GM21576 (cell line): ENCODE measurements around the gene CMYA5.

ENCODE experiments used
- ATAC-seq: cut with Tn5 transposase; IDR thresholded peaks from one replicate; pipeline ENCODE4 v1.9.1; 2021; ENCODE audit warnings: mild to moderate bottlenecking, moderate library complexity; ENCODE audit not compliant: unreplicated experiment

The CMYA5 gene

DNA sequence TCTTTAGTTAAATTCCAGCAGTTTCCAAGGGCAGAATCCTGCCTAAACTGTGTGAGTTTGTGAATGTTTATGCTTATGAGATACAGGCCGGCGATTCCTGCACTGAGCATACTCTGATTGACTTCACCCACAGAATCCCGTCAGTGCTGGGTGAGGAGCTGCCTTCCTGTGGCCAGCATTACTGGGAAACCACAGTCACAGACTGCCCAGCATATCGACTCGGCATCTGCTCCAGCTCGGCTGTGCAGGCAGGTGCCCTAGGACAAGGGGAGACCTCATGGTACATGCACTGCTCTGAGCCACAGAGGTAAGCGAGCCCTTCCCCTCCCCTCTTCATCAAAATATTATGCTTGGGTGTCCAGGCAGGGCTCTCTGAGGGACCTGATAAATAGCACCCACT lies 103.7 kb downstream of the CMYA5 start:
- no peak for ATAC-seq

DNA sequence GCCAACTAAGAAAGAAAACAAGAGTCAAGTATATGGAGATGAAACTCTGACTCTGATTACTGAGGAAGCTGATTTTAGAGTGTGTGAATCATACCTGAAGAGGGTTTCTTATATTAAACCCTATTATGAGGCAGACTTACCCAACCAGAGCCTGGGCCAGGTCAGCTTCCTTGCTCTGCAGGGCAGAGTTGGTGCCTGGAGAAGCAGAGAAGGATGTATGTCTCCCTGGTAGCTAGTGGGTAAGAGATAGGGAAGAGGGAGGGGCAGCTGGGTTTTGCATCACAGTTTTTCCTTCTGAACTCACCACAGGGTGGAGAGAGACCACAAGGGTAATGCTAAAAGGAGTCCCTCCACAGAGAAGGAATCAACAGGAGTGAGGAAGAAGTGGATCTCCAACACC lies 104.1 kb downstream of the CMYA5 start:
- ATAC-seq = no peak

- no peak for ATAC-seq
Measured at GRCh38 chr5:79794347-79794746, 104.7 kb downstream of the CMYA5 start.

GRCh38 chr5:79795764-79796398 lies 106.2 kb downstream of the CMYA5 start:
- no peak for ATAC-seq

DNA sequence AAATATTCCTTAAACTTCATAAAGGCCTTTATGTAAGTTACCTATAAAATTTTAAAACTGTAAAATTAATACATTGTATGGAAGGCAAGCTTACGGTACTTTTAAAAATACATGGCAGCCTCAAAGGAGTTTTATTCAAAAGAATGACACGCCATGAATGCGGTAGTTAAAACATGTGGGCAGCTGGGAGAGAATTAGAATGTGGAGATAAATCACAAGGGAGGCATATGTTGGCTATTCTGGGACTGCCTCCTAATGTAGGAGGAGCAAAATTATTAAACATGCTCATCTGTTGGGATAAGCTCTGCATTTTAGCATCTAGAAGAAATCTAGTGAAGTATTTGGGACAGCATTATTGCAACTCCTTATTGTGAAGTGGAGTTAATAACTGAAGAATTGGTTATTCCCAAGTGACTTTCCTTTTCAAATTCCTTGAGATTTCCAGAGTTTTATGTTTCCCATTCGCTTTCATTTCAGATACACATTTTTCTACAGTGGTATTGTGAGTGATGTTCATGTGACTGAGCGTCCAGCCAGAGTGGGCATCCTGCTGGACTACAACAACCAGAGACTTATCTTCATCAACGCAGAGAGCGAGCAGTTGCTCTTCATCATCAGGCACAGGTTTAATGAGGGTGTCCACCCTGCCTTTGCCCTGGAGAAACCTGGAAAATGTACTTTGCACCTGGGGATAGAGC lies 109.4 kb downstream of the CMYA5 start:
- no peak for ATAC-seq

- ATAC-seq = no peak
Measured at GRCh38 chr5:79800979-79801827, 111.6 kb downstream of the CMYA5 start.

- no peak for ATAC-seq
Measured at GRCh38 chr5:79802406-79802805, 112.8 kb downstream of the CMYA5 start.

DNA sequence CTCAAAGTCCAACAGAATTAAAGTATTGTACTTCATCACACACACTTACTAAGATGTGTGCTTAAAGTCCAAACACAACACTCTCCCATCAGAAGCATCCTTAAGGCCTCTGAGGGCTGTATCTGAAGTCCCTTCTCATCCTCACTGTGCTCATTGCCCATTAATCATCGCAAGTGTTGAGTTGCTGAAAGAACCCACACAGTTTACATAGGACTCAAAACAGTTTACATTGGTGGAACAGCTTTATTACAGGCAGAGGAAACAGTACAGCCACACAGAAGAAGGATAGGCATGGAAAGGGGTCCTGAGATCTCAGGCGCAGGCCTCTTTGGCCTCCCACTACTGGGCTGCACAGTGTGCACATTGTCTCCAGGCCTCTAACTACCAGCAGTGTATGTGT lies 113.4 kb downstream of the CMYA5 start:
- ATAC-seq = no peak

DNA sequence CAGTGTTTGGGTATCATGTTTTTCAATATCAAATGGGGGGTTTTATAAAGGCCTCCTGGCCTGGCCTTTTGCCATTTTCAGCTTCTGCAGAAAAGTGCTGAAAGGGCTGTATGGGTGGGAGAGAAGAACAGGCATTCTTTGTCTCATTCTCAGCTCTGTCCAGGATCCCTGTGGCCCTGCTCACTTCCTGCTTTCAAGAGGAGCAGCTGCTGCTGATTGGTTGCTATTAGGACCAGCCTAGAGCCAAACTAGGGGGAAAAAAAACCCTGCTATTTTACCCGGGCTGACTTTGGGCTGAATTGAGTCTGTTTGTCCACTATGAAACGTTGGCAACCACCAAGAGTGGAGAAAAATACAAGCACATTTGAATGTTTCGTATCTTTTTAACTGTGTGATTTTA lies 117.1 kb downstream of the CMYA5 start:
- ATAC-seq = no peak

DNA sequence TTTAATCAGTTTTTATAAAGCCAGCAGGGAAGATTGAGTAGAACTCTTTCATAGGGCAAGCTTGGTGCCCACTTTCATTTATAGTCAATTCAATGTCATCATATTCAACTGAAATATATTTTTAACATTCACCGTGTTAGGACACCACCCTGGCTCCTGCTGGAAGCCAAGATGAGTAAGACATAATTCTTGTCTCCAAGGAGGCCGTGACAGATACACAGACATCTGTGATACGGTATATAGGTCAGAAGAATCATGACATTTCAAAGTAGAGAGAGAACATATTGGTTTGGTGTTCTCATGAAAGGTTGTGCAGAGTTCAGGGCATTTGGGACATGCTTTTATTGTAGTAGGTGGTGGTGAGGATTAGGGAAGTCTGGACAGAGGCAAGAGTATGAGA lies 120.1 kb downstream of the CMYA5 start:
- ATAC-seq = no peak

- no peak for ATAC-seq
Measured at GRCh38 chr5:79811081-79811480, 121.4 kb downstream of the CMYA5 start.

- ATAC-seq = no peak
Measured at GRCh38 chr5:79811904-79812303, 122.3 kb downstream of the CMYA5 start.

DNA sequence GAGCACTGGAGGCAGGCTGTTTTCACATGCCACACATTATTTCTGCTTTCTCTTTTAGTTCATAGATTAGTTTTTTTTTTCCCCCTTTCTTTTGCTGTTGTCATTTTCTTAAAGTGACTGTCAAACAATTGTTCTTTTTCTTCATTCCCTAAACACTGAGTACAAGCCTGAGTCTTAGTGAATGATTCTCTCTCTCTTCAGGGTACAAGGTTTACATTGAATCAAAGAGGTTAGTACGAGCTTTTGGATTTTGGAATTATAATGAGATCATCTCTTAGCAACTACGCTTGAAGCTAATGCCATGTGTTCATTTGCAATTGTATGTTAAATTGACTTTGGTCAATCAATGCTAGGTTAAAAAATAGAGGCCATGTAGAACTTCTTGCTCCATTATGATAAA lies 125.1 kb downstream of the CMYA5 start:
- ATAC-seq = no peak

GRCh38 chr5:79816014-79816413 lies 126.4 kb downstream of the CMYA5 start:
- ATAC-seq = no peak

- ATAC-seq = no peak
Measured at GRCh38 chr5:79820648-79821047, 131.0 kb downstream of the CMYA5 start.

DNA sequence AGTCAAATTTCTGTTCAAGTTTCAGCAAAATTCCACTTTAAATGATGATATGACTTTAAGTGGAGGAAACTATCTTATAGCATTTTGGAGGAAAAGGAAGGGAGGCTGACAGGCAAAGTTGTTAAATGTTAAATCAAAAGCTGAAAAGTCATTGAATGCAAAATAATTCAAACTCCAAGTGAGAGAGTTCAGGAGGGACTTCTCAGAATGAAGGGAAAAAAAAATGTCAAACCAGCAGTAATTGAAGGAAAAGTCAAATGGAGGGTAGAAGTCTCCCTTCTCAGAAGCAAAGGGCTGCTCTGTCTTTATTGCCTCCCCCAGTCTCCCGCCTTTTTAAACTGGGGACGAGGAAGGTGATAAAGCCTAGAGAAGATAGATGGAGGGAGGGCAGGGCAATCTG lies 134.8 kb downstream of the CMYA5 start:
- ATAC-seq = no peak

DNA sequence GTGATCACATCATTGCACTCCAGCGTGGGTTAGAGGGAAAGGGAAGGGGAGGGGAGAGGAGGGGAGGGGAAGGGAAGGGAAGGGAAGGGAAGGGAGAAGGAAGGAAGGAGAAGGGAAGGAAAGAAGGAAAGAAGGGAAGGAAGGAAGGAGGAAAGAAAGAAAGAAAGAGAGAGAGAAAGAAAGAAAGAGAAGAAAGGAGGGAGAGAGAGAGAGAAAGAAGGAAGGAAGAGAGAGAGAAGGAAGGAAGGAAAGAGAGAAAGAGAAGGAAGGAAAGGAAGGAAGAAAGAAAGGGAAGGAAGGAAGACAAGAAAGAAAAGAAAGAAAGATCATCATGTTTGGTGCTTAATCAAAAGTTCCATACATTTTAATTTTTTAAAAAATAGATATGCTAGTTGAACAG lies 136.2 kb downstream of the CMYA5 start:
- no peak for ATAC-seq

DNA sequence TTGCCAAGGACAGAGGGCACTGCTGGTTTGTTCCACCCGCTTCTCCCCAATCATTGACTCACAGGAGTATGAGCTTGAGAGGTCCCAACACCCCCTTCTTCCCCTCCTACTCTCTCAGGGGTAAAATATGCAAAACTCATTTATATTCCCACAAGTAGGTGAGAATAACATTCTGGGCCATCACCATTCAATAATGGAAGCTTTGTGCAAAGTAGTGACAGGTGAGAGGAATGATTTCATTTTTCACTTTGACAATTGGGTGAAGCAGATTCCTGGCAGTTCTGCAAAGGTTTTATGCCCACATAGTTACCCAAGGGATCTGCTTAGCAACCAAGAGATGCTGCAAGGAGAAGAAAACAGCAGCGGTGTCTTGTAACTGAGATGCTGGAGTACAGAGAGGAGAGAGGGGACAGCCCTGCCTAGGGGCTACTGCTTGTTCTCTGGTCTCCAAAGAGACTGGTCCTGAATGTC lies 137.6 kb downstream of the CMYA5 start:
- no peak for ATAC-seq

DNA sequence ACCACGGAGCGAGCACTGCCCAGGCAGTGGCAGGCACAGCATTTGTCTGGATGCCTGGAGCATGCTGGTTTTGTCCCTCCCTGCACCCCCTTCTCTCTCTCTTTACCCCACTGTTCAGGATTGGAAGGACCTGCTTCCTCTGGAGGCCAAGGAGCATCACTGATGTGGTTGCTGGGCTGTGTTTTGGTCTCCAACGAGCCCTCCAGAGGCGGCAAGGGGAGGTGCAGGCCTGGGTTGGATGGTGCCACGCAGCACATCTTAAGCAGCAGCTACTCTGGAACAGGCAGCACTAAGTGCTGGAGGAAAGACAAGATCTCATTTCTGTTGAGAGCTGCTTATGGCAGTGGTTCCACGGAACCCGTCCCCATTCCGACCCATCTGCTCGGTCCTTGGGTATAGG lies 139.6 kb downstream of the CMYA5 start:
- ATAC-seq = no peak

DNA sequence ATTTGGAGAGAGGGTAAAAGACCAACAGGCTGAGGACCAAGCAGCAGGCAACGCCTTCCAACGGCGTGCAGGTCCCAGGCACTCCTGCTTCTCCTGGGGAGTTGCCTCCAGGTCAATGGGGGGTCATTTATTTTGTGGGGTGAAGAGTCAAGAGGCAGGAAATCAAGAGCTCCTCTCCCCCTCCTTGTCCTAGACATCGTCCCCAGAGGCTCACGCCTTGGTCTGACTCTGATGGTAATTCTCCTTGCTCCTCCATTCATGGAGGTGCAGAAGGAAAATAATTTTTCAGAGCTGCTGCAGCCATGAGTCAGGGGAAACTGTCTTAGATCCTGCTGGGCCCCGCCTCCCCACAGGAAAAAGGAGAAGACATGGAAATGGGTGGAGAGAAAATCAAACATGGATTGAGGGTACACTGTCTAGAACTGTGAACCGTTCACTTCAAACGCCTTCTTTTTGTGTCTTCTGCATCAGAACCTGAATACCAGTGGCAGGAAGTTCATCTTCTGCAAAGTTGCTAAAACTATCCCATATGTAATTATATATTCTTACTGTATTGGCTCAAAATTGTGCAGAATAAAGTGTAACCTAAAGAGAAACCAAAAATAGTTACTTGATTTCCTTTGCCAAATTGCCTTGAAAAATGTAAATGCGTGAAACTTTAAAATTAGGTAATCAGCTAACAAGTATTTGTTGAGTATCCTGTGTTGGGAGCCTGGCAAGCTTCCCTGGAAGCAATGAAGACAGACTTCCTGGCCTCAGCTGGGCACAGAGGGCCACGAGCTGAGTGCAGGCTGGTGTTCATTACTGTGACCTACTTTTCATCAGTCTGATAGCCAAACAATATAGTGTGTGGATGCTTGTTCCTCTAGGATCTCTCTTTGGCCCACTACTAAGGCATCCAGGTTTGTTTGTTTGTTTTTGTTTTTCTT lies 142.0 kb downstream of the CMYA5 start:
- ATAC-seq = no peak

- ATAC-seq = no peak
Measured at GRCh38 chr5:79832911-79833310, 143.3 kb downstream of the CMYA5 start.
